ENCODE results near the gene PCP4. TPM values are rescaled to one million over a fixed set of nuclear protein-coding genes. Genes with fewer than 3 reads are reported as not detected.

PCP4 gene
- total and polyA plus RNA-seq, 2 donors (not counting 3 experiments of a cell fraction or from before 2014, with no cell fraction given): not detected

GRCh38 chr21:39855595-39855994 lies 11.6 kb upstream of the PCP4 start:
- Histone ChIP-seq H4K20me1 (replicated peaks; ENCODE audit: control insufficient read depth, extremely low read depth, insufficient read depth, low read length) (no peaks in the 10 kb centered on the region), H3K4me3 (replicated peaks in 1 of 3; ENCODE audit: insufficient read depth in 1 of 3, low read depth in 1 of 3, low read length in 3 of 3) (no peak overlapping the region), H3K36me3 (ENCODE audit: control insufficient read depth in 2 of 2, extremely low read depth in 1 of 2, insufficient read depth in 2 of 2, low read length in 2 of 2) (no peaks in the 10 kb centered on the region), H3K9ac (replicated peaks; ENCODE audit: extremely low read depth, insufficient read depth, low read length) (no peak overlapping the region), H3K9me3 (replicated peaks; ENCODE audit: control insufficient read depth, insufficient read depth, low read length) (peaks cover 13% of the 10 kb centered on the region), H3K4me1 (ENCODE audit: control insufficient read depth, extremely low read depth, insufficient read depth, low read length) (no peaks in the 10 kb centered on the region), H3K27ac (ENCODE audit: insufficient read depth, low read depth, low read length) (no peak overlapping the region), H3K79me2 (ENCODE audit: control insufficient read depth, insufficient read depth, low read length) (no peaks in the 10 kb centered on the region), H2AFZ (ENCODE audit: low read depth, low read length) (no peak overlapping the region), H3K9me1 (replicated peaks; ENCODE audit: control insufficient read depth, extremely low read depth, insufficient read depth, low read length) (no peaks in the 10 kb centered on the region), H3K4me2 (ENCODE audit: insufficient read depth, low read length) (no peak overlapping the region), H3K27me3 (ENCODE audit: control insufficient read depth in 2 of 2, insufficient read depth in 2 of 2, low read length in 2 of 2) (no peaks in the 10 kb centered on the region)
- BruUV-seq (replicated peaks): no TSS peak
- ChIA-PET CTCF (no interaction called here), POLR2A (no interaction called here)
- FAIRE-seq (no peak), DNase-seq (ENCODE audit: low read depth, low spot score) (no peak)
- TF ChIP-seq POLR2A (IDR thresholded peaks at IDR 0.05; ENCODE audit: low read depth, low read length) (no peak), JUN (IDR thresholded peaks at IDR 0.05; ENCODE audit: borderline replicate concordance, insufficient read depth, insufficient read length, low read depth) (no peak), FOS (IDR thresholded peaks at IDR 0.05; ENCODE audit: borderline replicate concordance, insufficient read depth, low read length) (no peak), POLR2AphosphoS5 (IDR thresholded peaks at IDR 0.05; ENCODE audit: insufficient read depth, low read depth, low read length) (no peak)
- dilution Hi-C loops (cut with MboI; ENCODE audit: extremely low pct_ligation_motif_present, low sequenced_read_pairs) (no loop called here), intact Hi-C loops (cut with micrococcal nuclease) (no loop called here)

DNA sequence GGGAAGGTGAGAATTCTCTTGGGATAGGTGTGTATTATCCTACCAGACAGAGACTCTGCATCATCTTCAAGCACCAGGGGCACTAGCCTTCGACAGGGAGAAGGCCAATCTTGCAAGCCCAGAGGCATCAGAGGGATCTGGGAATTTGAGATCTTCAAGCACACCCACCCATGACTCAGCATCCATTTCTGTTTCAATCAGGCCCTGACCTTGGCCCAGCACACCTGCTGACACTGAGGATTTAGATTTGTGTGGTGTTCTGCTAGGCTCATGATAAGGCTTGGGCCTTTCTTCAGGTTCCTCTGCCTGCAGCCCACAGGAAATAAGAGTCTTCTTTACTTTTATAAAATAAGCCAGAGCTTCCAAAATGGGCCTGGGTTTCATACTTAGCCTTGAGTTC lies 6.6 kb upstream of the PCP4 start:
- Histone ChIP-seq H3K9me3 (replicated peaks; ENCODE audit: control insufficient read depth, insufficient read depth, low read length) (peaks cover 8% of the 10 kb centered on the region), H2AFZ (ENCODE audit: low read depth, low read length) (no peak overlapping the region), H3K9ac (replicated peaks; ENCODE audit: extremely low read depth, insufficient read depth, low read length) (no peak overlapping the region), H3K79me2 (ENCODE audit: control insufficient read depth, insufficient read depth, low read length) (no peaks in the 10 kb centered on the region), H3K9me1 (replicated peaks; ENCODE audit: control insufficient read depth, extremely low read depth, insufficient read depth, low read length) (no peaks in the 10 kb centered on the region), H3K4me1 (ENCODE audit: control insufficient read depth, extremely low read depth, insufficient read depth, low read length) (no peaks in the 10 kb centered on the region), H3K27me3 (ENCODE audit: control insufficient read depth in 2 of 2, insufficient read depth in 2 of 2, low read length in 2 of 2) (no peaks in the 10 kb centered on the region), H3K4me3 (replicated peaks in 1 of 3; ENCODE audit: insufficient read depth in 1 of 3, low read depth in 1 of 3, low read length in 3 of 3) (no peak overlapping the region), H3K27ac (ENCODE audit: insufficient read depth, low read depth, low read length) (no peak overlapping the region), H3K36me3 (ENCODE audit: control insufficient read depth in 2 of 2, extremely low read depth in 1 of 2, insufficient read depth in 2 of 2, low read length in 2 of 2) (no peaks in the 10 kb centered on the region), H4K20me1 (replicated peaks; ENCODE audit: control insufficient read depth, extremely low read depth, insufficient read depth, low read length) (no peaks in the 10 kb centered on the region), H3K4me2 (ENCODE audit: insufficient read depth, low read length) (no peak overlapping the region)
- dilution Hi-C loops (cut with MboI; ENCODE audit: extremely low pct_ligation_motif_present, low sequenced_read_pairs): no loop called here
- no TSS peak for BruUV-seq (replicated peaks)
- CTCF ChIA-PET: no interaction called here
- POLR2A ChIA-PET: no interaction called here
- FAIRE-seq (no peak), DNase-seq (ENCODE audit: low read depth, low spot score) (no peak)
- TF ChIP-seq FOS (IDR thresholded peaks at IDR 0.05; ENCODE audit: borderline replicate concordance, insufficient read depth, low read length): no peak
- intact Hi-C loops (cut with micrococcal nuclease): no loop called here

All from endothelial cell of umbilical vein (primary cell).